SK-MEL-5 (cell line): Measurements from ENCODE around the gene ZBTB25. TPM values are rescaled to one million over a fixed set of nuclear protein-coding genes. Genes with fewer than 3 reads are reported as not detected.

Experiments
- DNase-seq: peaks from one replicate; pipeline ENCODE4 v3.0.0-alpha.2; 2016; ENCODE audit warnings: low read depth, low spot score
- in situ Hi-C: cut with HindIII; loops from 2 replicates; pipeline ENCODE4 v1.10.0; 2016; ENCODE audit warnings: low sequenced_read_pairs, high pct_unique_total_duplicates, low pct_unique_long_range_greater_than_20kb
- polyA plus RNA-seq, 2 experiments: library from polyadenylated mRNA; depleted of rRNA; stranded (reverse); fragments of >200 nt; gene quantifications; 2 replicates each; pipeline ENCODE4 v1.2.3, GENCODE V29; 2015
- total RNA-seq: library from RNA; depleted of rRNA; stranded (reverse); fragments of >200 nt; shearing (Covaris generic); gene quantifications from 2 replicates; pipeline ENCODE4 v1.2.3, GENCODE V29; 2014; rRNA removed

ZBTB25 gene
- 7.7 and 10.0 TPM in 2 replicates for total RNA-seq
- 3.7 and 5.7 TPM in 2 replicates for polyA plus RNA-seq (2015; cell fraction: cytosol; rRNA removed)
- polyA plus RNA-seq (2015; cell fraction: nucleus; rRNA removed): 31.2 and 32.9 TPM in 2 replicates

- in situ Hi-C loops: no loop called here
- peak; percentile 88 for DNase-seq
Observed at GRCh38 chr14:64503434-64504309, at the start of gene ZBTB25. ZBTB25 (minus strand) TSS chr14:64503838; CDS start chr14:64490533, 13,305 bp downstream.

- no peak for DNase-seq
Observed at GRCh38 chr14:64550621-64551333, 47.1 kb upstream of the ZBTB25 start.

GRCh38 chr14:64549791-64550620, 46.4 kb upstream of the ZBTB25 start, which contains the start of gene PPP1R36:
PPP1R36 (plus strand) TSS chr14:64549961; CDS start chr14:64549998, 37 bp downstream.
- DNase-seq: no peak
- in situ Hi-C loops: no loop called here

More at GRCh38 chr14:64550621-64551333, 47.1 kb upstream of the ZBTB25 start:
- in situ Hi-C loops: no loop called here

- in situ Hi-C loops: no loop called here
- no peak for DNase-seq
Observed at GRCh38 chr14:64549016-64549415, 45.4 kb upstream of the ZBTB25 start.

- DNase-seq: no peak
- in situ Hi-C loops: no loop called here
Observed at GRCh38 chr14:64544607-64545312, 41.1 kb upstream of the ZBTB25 start.

- in situ Hi-C loops: no loop called here
Observed at GRCh38 chr14:64542836-64543201, 39.2 kb upstream of the ZBTB25 start.

GRCh38 chr14:64541972-64542835, 38.6 kb upstream of the ZBTB25 start:
- DNase-seq: no peak
- in situ Hi-C loops: no loop called here

More at GRCh38 chr14:64542836-64543201, 39.2 kb upstream of the ZBTB25 start:
- DNase-seq: no peak

GRCh38 chr14:64541261-64541971, 37.8 kb upstream of the ZBTB25 start:
- DNase-seq: no peak
- in situ Hi-C loops: no loop called here

GRCh38 chr14:64540208-64541202, 36.9 kb upstream of the ZBTB25 start, which contains the start of gene HSPA2:
HSPA2 (plus strand) TSS chr14:64540741; CDS start chr14:64540850, 109 bp downstream.
- peak; percentile 96 for DNase-seq
- in situ Hi-C loops: no loop called here

GRCh38 chr14:64536488-64537245, 33.0 kb upstream of the ZBTB25 start:
- no peak for DNase-seq
- in situ Hi-C loops: no loop called here

GRCh38 chr14:64531567-64531966, 27.9 kb upstream of the ZBTB25 start:
- in situ Hi-C loops: no loop called here
- DNase-seq: no peak

- in situ Hi-C loops: no loop called here
- no peak for DNase-seq
Observed at GRCh38 chr14:64525354-64525753, 21.7 kb upstream of the ZBTB25 start.

GRCh38 chr14:64522591-64523355, 19.1 kb upstream of the ZBTB25 start:
- in situ Hi-C loops: no loop called here
- DNase-seq: no peak
